ENCODE data around the gene TFB1M. TPM values are rescaled to one million over a fixed set of nuclear protein-coding genes. Genes with fewer than 3 reads are reported as not detected.
"Not testable (repeated sequence)": the region's sequence is repeated elsewhere in the genome, so short reads cannot be mapped to it uniquely, and the experiment has no call there.

Gene TFB1M
- total RNA-seq, 1 experiment from 2014 or later: 27.5 TPM

DNA sequence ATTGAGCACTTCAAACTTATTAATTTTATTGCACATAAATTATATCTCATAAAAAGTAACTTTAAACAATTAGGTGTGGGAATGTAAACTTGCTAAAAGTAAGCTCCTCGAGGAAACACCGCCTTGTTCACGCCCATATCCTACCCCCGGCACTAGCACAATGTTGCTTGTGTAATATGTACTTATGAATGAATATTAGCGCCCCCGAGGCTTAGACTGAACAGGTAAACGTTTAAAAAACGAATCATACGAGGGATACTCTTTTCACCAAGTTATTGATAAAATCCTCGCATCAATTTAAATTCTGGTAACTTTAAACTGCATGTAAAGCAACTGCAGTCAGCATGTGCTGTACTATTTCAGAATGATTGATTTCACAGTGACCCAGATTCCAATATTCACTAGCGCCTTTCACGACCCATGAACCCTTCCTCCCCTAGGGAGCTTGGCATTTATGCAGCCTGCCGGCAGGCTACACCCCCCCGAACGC lies 637 bp downstream of the TFB1M start:
- in situ Hi-C loops (cut with HindIII; ENCODE audit: low pct_unique_long_range_greater_than_20kb, low sequenced_read_pairs): no loop called here
- DNase-seq (ENCODE audit: low read depth, low spot score): peak; percentile 40

DNA sequence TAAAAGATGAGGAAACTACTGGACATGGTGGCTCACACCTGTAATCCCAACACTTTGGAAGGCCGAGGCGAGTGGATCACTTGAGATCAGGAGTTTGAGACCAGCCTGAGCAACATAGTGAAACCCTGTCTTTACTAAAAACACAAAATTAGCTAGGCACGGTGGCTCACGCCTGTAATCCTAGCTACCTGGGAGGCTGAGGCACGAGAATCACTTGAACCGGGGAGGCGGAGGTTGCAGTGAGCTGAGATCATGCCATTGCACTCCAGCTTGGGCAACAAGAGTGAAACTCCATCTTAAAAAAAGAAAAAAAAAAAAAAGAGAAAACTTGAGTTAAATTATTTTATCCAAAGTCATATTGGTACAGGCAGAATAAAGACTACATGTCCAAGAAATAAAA lies 1.3 kb downstream of the TFB1M start:
- in situ Hi-C loops (cut with HindIII; ENCODE audit: low pct_unique_long_range_greater_than_20kb, low sequenced_read_pairs); DNase-seq (ENCODE audit: low read depth, low spot score): not testable (repeated sequence)

DNA sequence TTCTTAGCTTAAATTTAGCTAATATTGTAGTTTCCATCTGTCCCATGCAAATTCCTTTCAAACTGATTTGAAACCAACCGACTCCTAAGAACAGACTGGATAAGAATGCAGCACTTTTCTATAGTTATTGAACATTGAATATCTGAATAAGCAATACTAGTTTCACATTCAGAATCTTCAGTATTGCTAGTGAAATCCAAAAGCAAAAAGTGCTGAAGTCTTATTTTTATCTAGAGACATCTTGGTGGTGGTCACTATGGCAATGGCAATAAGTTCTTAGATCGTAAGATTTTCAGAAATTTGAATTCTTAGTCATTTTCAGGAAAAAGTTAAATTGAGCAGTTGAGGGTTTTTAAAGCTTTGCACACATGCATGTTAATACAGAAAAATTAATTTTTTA lies 2.7 kb downstream of the TFB1M start:
- no peak for DNase-seq (ENCODE audit: low read depth, low spot score)
- in situ Hi-C loops (cut with HindIII; ENCODE audit: low pct_unique_long_range_greater_than_20kb, low sequenced_read_pairs): no loop called here

DNA sequence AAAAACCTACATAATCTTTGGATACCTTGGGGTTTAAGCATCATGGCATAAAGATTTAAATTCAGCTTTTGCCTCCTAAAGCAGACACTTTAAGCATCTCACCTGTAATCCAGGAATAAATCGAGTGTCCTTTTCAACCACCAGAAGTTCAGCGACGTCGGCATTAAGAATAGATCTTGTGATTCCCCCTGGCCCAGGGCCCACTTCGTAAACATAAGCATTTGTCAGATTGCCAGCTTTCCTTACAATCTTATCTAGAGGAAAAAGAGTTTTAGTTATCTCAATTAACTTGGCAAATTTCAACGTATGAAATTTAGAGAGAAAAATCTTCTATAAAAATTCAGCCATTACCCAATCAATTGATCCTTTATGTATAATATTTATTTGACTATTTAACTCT lies 3.2 kb downstream of the TFB1M start:
- in situ Hi-C loops (cut with HindIII; ENCODE audit: low pct_unique_long_range_greater_than_20kb, low sequenced_read_pairs): no loop called here
- DNase-seq (ENCODE audit: low read depth, low spot score): no peak

DNA sequence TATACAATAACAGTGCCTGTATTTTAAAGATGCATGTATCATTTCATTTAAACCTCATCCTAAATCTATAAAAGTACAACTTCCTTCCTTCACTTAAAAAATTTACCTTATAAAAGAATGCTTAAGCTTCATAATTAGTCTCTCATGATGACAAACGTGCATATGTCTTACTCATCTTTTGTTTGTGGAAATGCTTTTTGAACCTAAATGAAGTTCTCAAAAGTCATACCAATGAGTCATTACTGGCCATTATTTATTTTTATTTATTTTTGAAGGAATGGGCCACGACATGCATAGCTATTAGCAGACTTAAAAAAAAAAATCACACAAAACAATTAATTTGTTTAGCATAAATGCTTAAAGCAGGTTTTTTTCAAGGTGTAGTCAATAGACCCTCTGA lies 3.7 kb downstream of the TFB1M start:
- in situ Hi-C loops (cut with HindIII; ENCODE audit: low pct_unique_long_range_greater_than_20kb, low sequenced_read_pairs): no loop called here
- no peak for DNase-seq (ENCODE audit: low read depth, low spot score)

DNA sequence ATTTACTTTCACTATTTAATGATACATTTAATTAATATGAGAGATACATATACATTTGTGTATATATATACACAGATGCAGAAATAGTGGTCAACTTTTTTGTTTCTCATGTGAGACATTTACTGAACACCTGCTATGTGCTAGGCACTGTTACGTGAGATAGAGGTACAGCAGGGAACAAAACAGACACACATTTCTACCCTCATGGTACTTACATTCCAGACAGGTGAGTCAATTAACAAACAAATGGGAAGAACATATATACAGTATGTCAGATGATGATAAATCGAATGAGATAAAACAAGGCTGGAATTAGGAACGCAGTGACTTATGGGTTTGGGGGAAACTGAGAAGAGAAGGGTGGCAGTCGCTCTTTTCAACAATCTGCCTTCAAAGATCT lies 5.1 kb downstream of the TFB1M start:
- DNase-seq (ENCODE audit: low read depth, low spot score): no peak
- in situ Hi-C loops (cut with HindIII; ENCODE audit: low pct_unique_long_range_greater_than_20kb, low sequenced_read_pairs): no loop called here

DNA sequence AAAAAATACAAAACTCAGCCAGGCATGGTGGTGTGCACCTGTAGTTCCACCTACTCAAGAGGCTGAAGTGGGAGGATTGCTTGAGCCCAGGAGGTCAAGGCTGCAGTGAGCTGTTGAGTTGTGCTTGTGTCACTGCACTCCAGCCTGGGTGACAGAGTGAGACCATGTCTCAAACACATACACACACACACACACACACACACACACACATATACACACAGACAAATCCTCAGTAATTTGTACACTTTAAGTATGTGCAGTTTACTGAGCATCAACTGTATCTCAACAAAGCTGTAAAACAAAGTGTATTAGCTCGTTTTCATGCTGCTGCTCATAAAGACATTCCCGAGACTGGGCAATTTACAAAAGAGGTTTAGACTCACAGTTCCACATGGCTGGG lies 7.3 kb downstream of the TFB1M start:
- in situ Hi-C loops (cut with HindIII; ENCODE audit: low pct_unique_long_range_greater_than_20kb, low sequenced_read_pairs): no loop called here

DNA sequence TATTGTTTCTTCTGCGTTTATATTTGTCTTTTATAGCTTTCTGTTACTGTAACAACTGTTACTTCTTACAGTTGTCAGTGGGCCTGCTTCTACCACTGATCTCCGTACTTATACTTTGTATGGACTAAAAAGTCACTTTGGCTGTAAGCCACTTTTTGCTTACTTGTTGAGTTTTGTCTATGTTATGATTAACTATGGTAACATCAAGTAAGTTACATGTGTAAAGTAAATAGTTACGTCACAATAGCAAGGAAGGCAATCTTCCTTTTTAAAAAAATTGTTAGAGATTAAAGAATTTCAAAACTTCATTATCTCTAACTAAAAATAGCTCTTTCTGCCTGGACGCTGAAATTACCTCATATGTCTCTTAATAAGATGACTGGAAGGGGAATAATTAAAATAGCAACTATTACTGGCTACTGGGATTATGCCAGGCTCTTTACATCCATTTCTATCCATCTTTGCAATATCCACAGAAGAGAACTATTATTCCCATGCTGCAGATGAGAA lies 10.9 kb downstream of the TFB1M start:
- in situ Hi-C loops (cut with HindIII; ENCODE audit: low pct_unique_long_range_greater_than_20kb, low sequenced_read_pairs): no loop called here
- DNase-seq (ENCODE audit: low read depth, low spot score): no peak

More for the DNA sequence above, 7.3 kb downstream of the TFB1M start:
- no peak for DNase-seq (ENCODE audit: low read depth, low spot score)

DNA sequence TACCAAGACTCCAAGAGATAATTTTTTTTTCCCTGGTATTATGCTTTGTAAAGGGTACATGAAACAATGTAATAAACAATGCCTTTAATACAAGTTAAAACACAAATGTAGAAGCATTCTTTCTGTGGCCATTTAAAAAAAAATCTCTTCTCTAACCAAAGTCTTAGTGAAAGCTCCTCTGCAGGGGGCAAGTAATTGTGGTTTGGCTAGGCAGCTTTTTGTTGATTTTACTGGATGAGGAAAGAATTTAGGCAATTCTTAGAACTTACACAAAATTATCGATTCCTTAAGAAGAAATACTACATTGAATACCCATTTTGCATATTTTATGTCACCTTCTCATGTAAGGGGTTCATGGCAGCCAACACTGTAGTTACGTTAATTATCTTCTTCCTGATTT lies 12.4 kb downstream of the TFB1M start:
- no peak for DNase-seq (ENCODE audit: low read depth, low spot score)
- in situ Hi-C loops (cut with HindIII; ENCODE audit: low pct_unique_long_range_greater_than_20kb, low sequenced_read_pairs): no loop called here

DNA sequence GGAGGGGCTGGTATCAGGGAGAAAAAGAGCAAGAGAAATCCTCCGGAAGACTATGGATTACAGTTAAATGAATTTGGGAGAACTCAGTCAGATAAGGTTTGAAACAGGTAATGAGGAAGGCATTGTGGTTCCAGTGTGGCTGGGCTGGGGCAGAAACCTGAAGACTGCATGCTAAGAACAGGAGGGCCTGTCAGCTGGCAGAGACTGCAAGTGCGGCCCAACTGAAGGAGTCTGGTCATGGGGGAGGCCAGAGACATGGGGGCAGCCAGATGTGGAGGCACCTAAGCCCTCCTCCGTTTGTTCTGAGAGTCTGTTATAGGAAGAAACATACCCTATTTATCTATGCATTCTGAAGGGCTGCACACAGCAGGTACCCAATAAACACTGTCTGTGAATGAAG lies 16.6 kb downstream of the TFB1M start:
- in situ Hi-C loops (cut with HindIII; ENCODE audit: low pct_unique_long_range_greater_than_20kb, low sequenced_read_pairs): no loop called here
- DNase-seq (ENCODE audit: low read depth, low spot score): no peak

DNA sequence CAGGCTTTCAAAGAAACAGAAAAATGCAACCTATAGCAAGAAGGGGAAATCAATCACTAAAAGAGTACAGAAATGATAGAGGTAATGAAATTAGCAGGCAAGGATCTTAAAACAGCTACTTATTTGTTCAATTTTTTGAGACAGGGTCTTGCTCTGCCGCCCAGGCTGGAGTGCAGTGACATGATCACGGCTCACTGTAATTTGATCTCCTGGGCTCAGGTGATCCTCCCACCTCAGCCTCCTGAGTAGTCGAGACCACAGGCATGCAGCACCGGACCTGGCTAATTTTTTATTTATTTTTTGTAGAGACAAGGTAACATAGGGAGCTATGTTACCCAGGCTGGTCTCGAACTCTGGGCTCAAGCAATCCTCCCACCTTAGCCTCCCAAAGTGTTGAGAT lies 21.6 kb downstream of the TFB1M start:
- no peak for DNase-seq (ENCODE audit: low read depth, low spot score)
- in situ Hi-C loops (cut with HindIII; ENCODE audit: low pct_unique_long_range_greater_than_20kb, low sequenced_read_pairs): no loop called here

DNA sequence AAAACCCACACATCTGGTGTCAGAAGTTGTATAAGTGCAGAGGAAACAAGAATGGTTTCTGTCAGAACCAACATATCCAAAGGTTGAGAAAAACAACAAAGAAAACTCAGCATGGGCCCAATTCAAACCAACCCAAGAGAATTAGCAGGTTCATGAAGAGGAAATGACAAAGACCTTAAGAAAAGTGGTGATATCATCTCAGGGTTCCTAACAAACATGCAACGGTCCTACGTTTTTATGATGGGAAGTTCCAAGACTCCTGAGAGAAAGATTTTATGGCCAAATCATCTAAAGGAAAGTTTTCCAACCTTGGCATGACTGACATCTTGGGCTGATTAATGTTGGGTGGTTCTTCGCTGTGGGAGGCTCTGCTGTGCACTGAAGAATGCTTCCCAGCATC lies 23.0 kb downstream of the TFB1M start:
- DNase-seq (ENCODE audit: low read depth, low spot score): no peak
- in situ Hi-C loops (cut with HindIII; ENCODE audit: low pct_unique_long_range_greater_than_20kb, low sequenced_read_pairs): no loop called here

DNA sequence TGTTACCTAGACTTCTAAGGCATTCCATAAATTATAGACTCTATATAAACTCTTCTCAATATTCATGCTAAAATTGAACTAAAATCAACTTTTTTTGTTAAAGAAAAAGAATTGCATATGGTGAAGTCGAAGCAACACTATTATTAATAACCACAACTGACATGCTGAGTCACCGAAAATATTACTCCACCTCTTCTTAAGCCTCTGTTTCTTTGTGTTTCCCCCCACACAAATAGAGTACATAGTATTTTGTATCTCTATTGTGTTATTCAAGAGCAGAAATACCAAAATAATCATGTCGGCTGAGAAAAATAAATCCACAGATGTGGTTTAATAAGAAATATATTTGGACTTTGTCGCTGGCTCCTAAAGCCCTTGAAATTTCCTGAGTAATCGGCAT lies 23.8 kb downstream of the TFB1M start:
- DNase-seq (ENCODE audit: low read depth, low spot score): no peak
- in situ Hi-C loops (cut with HindIII; ENCODE audit: low pct_unique_long_range_greater_than_20kb, low sequenced_read_pairs): no loop called here

DNA sequence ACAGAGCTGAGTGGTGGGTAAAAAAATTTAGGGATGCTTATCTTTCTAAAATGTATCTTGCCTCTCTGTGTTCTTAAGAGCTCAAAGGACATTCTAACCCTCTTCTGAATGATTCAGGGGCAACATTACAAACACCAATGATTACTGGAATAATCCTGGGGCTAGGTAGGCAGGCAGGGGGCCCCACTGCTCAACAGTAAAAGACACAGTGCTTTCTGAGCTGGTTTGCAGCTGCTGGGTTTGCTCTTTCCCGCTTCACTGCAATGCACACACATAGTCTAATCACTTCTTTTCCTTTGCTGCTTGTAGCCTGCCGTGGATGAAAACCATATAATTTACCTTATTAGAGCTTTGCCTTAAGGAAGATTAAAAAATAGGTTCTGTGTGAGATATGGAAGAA lies 26.5 kb downstream of the TFB1M start:
- DNase-seq (ENCODE audit: low read depth, low spot score): no peak
- in situ Hi-C loops (cut with HindIII; ENCODE audit: low pct_unique_long_range_greater_than_20kb, low sequenced_read_pairs): no loop called here

DNA sequence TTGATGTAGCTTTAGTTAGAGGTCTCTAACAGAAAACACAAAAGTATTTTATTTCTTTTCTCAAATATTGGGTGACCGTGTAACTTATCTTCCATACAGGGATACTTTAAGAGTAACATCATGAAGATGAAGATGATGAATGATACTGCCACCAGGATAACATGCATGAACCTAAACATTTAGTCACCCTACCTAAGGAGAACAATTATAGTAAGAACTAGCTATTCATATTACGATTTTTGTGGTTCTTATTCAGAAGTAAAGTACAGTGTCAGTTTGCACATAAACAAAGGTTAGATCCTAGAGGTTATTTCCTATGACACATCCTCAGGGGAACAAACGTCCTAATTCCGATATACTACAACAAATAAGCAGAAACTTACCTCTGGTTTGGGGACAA lies 29.5 kb downstream of the TFB1M start:
- in situ Hi-C loops (cut with HindIII; ENCODE audit: low pct_unique_long_range_greater_than_20kb, low sequenced_read_pairs): no loop called here
- no peak for DNase-seq (ENCODE audit: low read depth, low spot score)

DNA sequence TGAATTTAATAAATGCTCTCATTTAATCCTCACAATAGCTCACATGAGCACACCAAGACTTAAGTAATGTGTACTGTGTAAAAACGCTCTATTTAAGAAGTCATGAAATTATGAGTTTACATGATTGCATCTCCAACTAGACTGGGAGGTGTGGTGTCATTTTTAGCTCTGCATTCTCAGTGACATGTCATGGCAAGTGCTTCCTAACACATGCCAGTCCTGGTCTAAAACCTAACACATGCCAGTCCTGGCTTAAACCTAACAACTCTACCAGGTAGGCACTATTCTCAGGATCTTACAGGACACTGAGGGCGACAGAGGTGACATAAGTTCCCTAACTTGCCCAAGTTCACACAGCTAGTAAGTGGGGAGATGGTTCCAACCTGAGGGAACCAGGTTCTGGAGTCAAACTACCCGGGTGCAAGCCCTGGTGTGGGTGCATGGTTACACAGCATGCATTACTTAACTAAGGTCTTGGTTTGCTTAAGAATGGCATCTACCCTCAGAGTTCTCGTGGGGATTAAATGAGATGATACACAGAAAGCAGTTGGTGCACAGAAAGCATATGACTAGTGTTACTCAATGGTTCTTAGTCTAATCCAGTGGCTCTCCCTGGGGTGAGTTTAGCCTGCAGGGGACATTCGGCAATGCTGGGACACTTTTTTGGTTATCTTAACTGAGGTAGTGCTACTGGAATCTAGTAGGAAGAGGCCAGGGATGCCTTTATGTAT lies 35.8 kb downstream of the TFB1M start:
- in situ Hi-C loops (cut with HindIII; ENCODE audit: low pct_unique_long_range_greater_than_20kb, low sequenced_read_pairs): no loop called here
- DNase-seq (ENCODE audit: low read depth, low spot score): no peak

DNA sequence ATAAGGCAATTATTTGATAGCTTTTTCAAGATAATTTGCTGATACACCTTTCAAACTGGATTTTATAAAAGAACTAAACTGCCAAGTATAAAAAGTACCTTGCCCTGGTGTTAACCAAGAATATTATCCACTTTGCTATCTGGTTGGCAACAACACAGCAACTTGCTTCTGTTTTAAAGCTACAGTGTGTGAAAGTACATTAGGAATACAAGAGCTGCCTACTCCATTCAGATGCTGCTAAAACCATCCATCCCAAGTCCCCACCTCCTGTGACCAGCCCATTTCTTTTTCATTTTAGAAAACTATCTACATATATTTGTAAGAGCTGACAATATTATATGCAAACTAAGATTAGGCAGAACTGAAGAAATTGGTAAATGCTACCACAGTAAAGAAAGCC lies 37.6 kb downstream of the TFB1M start:
- no peak for DNase-seq (ENCODE audit: low read depth, low spot score)
- in situ Hi-C loops (cut with HindIII; ENCODE audit: low pct_unique_long_range_greater_than_20kb, low sequenced_read_pairs): no loop called here

DNA sequence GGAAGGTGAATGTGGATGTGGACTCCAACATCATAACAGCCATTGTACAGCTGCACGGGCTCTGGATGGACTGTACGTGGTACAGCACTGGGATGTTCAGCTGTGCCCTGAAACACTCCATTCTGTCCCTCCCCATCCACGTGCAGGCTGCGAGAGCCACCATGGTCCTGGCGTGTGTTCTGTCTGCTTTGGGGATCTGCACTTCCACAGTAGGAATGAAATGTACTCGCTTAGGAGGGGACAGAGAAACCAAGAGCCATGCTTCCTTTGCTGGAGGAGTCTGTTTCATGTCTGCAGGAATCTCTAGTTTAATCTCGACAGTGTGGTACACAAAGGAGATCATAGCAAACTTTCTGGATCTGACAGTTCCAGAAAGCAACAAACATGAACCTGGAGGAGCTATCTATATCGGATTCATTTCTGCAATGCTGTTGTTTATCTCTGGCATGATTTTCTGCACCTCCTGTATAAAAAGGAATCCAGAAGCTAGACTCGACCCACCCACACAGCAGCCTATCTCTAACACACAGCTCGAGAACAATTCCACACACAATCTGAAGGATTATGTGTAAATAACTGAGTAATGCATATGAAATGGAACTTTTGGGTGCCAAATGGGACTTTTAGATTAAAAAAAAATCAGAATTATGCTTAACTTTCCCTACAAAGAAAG lies 38.3 kb downstream of the TFB1M start:
- in situ Hi-C loops (cut with HindIII; ENCODE audit: low pct_unique_long_range_greater_than_20kb, low sequenced_read_pairs): no loop called here
- DNase-seq (ENCODE audit: low read depth, low spot score): no peak

DNA sequence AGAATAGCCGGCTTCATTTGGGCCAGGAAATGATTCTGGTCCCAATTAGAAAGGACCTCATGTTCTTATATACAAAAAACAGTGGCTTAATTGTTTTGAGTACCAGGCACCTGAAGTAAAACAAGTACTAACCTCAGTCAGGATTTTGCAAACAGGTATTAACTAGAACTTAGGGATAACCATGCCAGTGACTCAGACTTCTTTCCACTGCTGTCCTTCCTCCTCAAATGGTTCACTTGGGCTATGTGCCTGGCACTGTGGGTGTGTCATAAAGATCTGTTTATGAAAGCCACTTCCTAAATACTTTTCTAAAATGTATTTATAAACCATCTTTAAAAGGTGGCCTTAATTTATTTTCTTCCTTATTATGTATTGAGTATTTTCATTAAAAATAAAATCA lies 39.8 kb downstream of the TFB1M start:
- DNase-seq (ENCODE audit: low read depth, low spot score): no peak
- in situ Hi-C loops (cut with HindIII; ENCODE audit: low pct_unique_long_range_greater_than_20kb, low sequenced_read_pairs): no loop called here
